Measurements from ENCODE around the gene ARHGEF26.

GRCh38 chr3:154273381-154273780 lies 152.2 kb downstream of the ARHGEF26 start:
- no peak for TF ChIP-seq CTCF (IDR thresholded peaks at IDR 0.05)
- no peak for TF ChIP-seq POLR2A (IDR thresholded peaks at IDR 0.05)

Measured in sigmoid colon (tissue), 3 donors.